Left ventricle myocardium inferior (tissue), 1 donor: ENCODE measurements around the gene ST6GAL2. TPM values are rescaled to one million over a fixed set of nuclear protein-coding genes. Genes with fewer than 3 reads are reported as not detected.

ENCODE experiments used
- DNase-seq: peaks from one replicate; pipeline ENCODE4 v3.0.0-alpha.2; 2020
- H3K27ac ChIP-seq: fragments of 200-600 bp; replicated peaks from 2 replicates; pipeline ENCODE4 v1.8.0; 2021
- H3K27me3 ChIP-seq: fragments of 200-600 bp; 2 replicates; pipeline ENCODE4 v1.8.0; 2021; ENCODE audit warnings: low read depth
- H3K36me3 ChIP-seq: fragments of 200-600 bp; 2 replicates; pipeline ENCODE4 v1.8.0; 2021
- H3K4me1 ChIP-seq: fragments of 200-600 bp; 2 replicates; pipeline ENCODE4 v1.8.0; 2021
- H3K4me3 ChIP-seq: fragments of 200-600 bp; 2 replicates; pipeline ENCODE4 v1.8.0; 2021; ENCODE audit warnings: mild to moderate bottlenecking, moderate library complexity
- H3K9me3 ChIP-seq: fragments of 200-600 bp; replicated peaks from 2 replicates; pipeline ENCODE4 v1.8.0; 2021
- CTCF ChIP-seq: fragments of 200-600 bp; IDR thresholded peaks from 2 replicates; pipeline ENCODE4 v1.8.0; 2021; ENCODE audit warnings: antibody characterized with exemption, mild to moderate bottlenecking, borderline replicate concordance
- intact Hi-C: fragments of 100-400 bp; cut with micrococcal nuclease; formaldehyde crosslinking; loops from one replicate; pipeline ENCODE4 v1.11.0; 2022
- total RNA-seq: library from RNA; stranded (reverse); fragmentation: NEBNext Ultra II Directional; extraction: Animal tissue kit (Norgen Biotek cat#: 25700); gene quantifications from one replicate; pipeline ENCODE4 v1.2.1, GENCODE V29; 2021
- donor health status: DM: no; HTN: yes; CAD: no; lungs with severe emphysema.

ST6GAL2 gene
- total RNA-seq, 1 donor from 2014 or later: 0.41 TPM

GRCh38 chr2:106764614-106765013 lies 121.4 kb downstream of the ST6GAL2 start:
- intact Hi-C loops: no loop called here
- H3K4me1 ChIP-seq: no peaks in the 10 kb centered on the region
- H3K36me3 ChIP-seq: no peaks in the 10 kb centered on the region
- no peak for DNase-seq
- no peaks in the 10 kb centered on the region for H3K27me3 ChIP-seq
- no peak for TF ChIP-seq CTCF
- no peak overlapping the region for H3K4me3 ChIP-seq
- peaks cover 9% of the 10 kb centered on the region for H3K9me3 ChIP-seq
- H3K27ac ChIP-seq: no peak overlapping the region

- Histone ChIP-seq H3K36me3 (no peaks in the 10 kb centered on the region), H3K4me1 (no peaks in the 10 kb centered on the region), H3K9me3 (no peaks in the 10 kb centered on the region), H3K27ac (no peak overlapping the region), H3K27me3 (no peaks in the 10 kb centered on the region), H3K4me3 (no peak overlapping the region)
- DNase-seq: no peak
- intact Hi-C loops: no loop called here
- TF ChIP-seq CTCF: no peak
These were observed 126.0 kb downstream of the ST6GAL2 start for GRCh38 chr2:106759966-106760365.

- no peaks in the 10 kb centered on the region for H3K36me3 ChIP-seq
- no peaks in the 10 kb centered on the region for H3K4me1 ChIP-seq
- no peak for TF ChIP-seq CTCF
- H3K27ac ChIP-seq: peak overlapping the region; percentile 45
- peak; percentile 16 for DNase-seq
- intact Hi-C loops: no loop called here
- H3K9me3 ChIP-seq: no peaks in the 10 kb centered on the region
- no peaks in the 10 kb centered on the region for H3K27me3 ChIP-seq
- H3K4me3 ChIP-seq: no peak overlapping the region
These were observed 127.0 kb downstream of the ST6GAL2 start for GRCh38 chr2:106758901-106759497.
